GM21360 (cell line): ENCODE data around the gene DCP2.
A peak's percentile ranks its signal among the peaks of the same experiment; 100 is the strongest.
"Not testable (repeated sequence)": the region's sequence is repeated elsewhere in the genome, so short reads cannot be mapped to it uniquely, and the experiment has no call there.

ENCODE experiments used
- ATAC-seq: cut with Tn5 transposase; IDR thresholded peaks from one replicate; pipeline ENCODE4 v1.9.1; 2021; ENCODE audit warnings: mild to moderate bottlenecking, moderate library complexity; ENCODE audit not compliant: unreplicated experiment

The DCP2 gene

DNA sequence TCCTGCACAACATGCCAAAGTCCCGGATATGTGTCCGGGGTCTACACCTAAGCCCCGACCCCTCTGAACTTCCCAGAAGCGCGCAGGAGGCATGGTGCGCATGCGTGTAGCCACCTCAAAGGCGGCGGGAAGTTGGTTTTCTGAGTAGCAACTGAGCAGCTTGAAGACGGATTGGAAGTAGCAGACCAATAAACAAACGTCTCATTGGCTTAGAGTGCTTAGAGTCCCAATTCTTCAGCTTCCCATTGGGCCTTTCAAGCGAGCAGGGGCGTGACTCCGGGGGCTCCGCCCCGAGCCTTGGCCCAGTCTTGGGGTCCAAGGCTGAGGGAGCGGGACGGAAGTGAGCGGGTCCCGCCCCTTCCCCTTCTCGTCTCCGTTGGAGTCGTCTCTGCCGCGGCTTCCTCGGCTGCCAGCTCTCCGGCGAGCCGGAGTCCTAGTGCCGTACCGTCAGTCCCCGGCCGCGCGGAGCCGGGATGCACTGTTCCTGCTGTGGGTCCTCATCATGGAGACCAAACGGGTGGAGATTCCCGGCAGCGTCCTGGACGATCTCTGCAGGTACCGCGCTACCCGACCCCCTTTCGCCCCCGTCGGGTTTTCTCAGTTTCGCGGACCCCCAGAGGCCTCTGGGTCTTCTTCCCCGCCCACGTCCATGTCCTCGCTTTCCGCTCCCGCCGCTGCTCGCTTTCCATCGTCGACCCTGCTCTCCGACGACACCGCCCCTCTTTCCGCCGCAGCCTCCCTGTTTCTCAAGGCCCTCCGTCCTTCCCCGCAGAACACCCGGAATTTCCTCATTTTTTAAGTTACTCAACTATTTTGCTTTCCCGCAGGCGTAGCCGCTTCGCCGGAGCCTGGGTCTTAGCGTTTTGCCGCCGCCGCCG, at the start of gene DCP2:
Gene DCP2, plus strand, starts transcription at position 367 of the 878 bp plus-strand sequence. Its CDS starts 136 bp downstream, at position 503.
- ATAC-seq, result peak; percentile 97

DNA sequence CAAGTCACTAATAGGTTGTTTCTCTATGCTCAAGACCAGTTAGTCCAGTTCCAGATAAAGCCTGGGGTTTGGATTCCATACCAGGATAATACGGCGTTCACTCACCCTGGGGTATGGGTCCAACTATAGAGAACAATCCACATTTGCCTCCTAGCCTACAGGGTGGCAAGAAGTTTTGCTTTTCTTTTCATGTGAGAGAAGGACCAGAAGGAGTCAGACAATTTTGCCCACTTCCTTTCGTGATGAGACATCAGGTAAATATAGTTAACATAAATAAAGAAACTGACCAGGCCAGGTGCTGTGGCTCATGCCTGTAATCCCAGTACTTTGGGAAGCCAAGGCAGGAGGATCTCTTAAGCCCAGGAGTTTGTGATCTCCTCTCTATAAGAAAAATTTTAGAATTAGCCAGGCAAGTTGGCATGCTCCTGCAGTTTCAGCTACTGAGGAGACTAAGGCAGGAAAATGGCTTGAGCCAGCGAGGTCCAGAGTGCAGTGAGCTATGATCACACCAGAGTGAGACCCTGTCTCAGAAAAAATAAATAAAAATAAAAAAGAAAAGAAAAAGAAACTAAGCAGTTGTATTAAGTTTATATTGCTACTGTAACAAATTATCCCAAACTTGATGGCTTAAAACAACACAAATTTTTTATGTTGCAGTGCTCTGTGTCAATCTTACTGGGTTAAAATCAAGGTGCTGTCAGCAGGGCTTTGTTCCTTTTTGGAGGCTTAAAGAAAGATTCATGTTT, 47.1 kb upstream of the DCP2 start:
- ATAC-seq, result peak; percentile 56

DNA sequence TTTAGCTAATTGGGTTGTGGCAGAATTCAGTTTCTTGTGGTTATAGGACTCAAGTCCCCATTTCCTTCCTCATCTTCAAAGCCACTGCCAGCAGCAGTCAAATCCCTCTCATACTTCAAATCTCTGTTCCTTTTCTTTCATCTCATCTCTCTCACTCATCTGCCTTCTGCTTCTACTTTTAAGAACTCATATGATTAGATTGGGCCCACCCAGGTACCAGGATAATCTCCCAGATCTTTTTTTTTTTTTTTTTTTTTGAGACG, 46.6 kb upstream of the DCP2 start:
- peak; percentile 57 for ATAC-seq

DNA sequence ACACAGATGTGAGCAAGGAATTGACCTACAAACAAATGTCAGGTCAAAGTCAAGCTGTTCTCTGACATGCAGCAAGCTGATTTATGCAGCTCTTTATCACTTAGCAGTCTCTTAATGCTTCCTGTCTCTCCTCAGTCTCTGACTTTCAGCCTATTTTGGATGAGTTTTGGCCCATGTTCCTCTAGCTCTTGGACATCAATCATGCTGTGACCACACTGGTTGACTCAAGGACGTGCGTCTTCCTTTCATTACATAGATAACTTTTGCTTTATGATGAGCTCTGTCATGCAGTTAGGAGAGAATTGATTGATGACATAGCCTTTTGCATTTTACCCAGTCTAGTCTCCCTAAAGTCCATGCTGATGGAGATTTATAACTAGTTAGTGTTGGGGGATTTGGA, 45.1 kb upstream of the DCP2 start:
- ATAC-seq, result no peak

DNA sequence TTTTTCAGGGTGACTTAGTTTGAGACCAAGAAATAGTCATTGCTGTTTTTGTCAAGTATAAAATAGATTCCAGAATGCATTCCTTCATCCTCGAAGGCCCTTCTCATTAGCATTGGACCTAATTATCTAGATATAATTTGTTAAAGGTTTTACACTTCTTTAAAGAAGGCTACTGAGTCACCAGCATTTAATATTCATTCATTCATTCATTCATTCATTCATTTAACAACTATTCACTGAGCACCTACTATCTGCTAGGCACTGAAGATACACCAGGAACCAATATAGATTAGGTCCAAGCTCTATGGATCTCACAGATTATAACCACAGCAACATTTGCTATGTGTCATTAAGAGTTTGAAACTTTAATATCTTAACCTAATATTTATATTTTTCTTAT, 43.5 kb upstream of the DCP2 start:
- ATAC-seq, result no peak

DNA sequence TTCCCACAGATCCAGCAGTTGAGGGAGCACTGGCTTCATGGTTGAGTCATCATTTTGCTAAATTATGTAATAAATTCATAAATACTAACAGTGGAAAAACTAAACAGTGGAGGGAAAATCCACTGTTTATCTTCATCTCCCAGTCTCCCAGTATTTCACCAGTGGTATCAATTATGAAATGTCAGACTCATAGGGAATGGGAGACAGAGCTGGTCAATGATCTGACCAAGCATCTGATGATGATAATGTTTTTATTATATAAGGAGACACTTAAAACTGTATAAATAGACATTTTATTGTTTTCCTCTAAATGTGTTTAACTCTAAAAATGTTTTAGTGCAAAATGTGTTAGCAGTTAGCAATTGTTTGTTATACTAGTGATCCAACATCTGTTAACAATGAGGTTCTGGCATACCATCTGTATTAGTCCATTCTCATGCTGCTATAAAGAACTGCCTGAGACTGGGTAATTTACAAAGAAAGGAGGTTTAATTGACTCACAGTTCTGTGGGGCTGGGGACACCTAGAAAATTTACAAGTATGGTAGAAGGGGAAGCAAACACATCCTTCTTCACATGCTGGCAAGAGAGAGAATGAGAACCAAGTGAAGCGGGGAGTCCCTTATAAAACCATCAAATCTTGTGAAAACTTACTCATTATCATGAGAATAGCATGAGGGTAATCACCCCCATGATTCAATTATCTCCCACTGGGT, 42.8 kb upstream of the DCP2 start:
- no peak for ATAC-seq

DNA sequence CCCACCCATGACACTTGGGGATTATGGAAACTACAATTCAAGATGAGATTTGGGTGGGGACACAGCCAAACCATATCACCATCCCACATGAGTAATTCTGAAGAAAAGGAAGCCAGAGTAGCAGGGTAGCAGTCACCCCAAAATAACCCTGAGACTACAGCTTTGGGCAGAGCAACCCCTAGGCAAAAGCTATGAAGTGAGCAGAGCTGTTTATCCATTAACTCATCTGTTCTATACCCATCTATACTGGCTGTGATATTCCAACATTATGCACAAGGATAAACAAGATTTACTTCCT, 42.3 kb upstream of the DCP2 start:
- ATAC-seq, result no peak

DNA sequence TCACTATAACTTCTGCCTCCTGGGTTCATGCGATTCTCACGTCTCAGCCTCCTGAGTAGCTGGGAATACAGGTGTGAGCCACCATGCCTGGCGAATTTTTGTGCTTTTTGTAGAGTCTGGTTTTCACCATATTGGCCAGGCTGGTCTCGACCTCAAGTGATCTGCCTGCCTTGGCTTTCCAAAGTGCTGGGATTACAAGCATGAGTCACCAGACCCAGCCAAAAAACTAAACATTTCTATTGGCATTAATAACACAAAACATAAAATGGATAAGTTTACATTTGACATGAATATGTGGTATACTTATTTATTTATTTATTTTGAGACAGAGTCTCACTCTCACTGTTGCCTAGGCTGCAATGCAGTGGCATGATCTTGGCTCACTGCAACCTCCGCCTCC, 40.9 kb upstream of the DCP2 start:
- no peak for ATAC-seq

DNA sequence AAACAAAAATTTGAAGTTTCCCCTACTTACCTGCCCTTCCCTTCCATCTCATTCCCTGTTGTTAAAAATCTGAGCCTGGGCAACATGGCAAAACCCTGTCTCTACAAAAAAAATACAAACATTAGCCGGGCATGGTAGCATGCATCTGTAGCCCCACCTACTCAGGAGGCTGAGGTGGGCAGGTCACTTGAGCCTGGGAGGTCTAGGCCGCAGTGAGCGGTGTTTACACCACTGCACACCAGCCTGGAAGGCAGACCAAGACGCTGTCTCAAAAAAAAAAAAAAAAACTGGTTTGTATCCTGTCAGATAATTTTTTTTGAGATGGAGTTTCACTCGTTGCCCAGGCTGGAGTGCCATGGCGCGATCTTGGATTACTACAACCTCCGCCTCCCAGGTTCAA, 38.3 kb upstream of the DCP2 start:
- ATAC-seq, result no peak

DNA sequence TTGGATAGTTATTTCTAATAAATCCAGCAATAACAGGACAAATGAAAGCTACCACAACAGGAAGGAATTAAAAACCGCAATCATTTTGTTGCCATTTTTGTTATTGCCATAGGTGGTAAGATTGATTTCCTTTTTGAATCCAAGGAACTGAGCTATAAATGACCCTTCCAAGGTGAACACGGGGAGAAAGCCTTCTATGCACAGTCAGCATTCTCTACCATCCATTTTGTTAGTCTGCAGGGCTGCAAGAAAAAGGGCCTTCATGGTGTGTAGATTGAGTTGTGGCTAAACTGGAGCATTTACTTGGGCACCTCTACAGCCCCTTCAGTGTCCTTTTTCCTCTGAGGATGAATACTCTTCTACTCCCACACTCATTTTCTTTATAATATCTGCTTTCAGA, 35.9 kb upstream of the DCP2 start:
- no peak for ATAC-seq

DNA sequence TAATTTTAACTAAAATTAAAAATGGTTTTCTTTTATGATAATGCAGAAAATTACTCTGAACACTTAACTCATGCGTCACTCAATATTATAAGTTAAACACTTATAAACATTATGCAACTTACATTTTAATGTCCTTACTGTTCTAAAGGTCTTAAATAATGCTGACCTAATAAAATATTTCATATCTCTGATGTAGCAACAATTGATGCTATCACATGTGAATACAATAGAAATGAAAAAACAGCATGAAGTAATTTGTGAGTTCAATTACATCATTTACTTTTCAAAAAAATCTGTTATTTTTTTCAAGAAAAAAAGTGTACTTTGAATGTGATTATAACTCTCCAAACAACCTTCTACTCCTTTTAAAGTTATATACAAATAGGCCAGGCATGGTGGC, 28.1 kb upstream of the DCP2 start:
- no peak for ATAC-seq

DNA sequence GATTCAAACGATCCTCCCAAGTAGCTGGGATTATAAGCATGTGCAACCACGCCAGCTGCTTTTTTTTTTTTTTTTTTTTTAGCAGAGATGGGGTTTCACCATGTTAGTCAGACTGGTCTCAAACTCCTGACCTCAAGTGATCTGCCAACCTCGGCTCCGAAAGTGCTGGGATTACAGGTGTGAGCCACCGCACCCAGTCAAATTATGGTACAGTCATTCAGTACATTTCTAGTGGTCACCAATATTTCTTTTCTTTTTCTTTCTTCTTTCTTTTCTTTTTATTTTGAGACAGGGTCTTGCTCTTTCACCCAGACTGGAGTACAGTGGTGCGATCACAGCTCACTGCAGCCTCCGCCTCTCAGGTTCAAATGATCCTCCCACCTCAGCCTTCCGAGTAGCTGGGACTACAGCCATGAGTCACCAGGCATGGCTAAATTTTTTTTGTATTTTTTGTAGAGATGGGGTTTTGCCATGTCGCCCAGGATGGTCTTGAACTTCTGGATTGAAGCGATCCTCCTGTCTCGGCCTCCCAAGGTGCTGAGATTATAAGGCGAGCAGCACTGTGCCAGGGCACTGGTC, 25.4 kb upstream of the DCP2 start:
- ATAC-seq, result no peak

DNA sequence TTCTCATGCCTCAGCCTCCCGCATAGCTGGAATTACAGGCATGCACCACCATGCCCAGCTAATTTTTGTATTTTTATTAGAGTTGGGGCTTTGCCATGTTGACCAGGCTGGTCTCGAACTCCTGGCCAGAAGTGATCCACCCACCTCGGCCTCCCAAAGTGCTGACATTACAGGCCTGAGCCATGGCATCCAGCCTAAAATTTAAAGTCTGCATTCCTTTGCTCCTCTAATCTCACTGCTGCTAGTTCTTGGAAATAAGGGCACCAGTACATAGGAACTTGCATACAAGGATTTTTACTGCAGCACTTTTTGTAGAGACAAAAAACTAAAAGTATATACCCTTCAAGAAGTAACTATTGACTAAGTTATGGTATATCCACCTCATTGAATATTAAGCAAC, 20.0 kb upstream of the DCP2 start:
- no peak for ATAC-seq

DNA sequence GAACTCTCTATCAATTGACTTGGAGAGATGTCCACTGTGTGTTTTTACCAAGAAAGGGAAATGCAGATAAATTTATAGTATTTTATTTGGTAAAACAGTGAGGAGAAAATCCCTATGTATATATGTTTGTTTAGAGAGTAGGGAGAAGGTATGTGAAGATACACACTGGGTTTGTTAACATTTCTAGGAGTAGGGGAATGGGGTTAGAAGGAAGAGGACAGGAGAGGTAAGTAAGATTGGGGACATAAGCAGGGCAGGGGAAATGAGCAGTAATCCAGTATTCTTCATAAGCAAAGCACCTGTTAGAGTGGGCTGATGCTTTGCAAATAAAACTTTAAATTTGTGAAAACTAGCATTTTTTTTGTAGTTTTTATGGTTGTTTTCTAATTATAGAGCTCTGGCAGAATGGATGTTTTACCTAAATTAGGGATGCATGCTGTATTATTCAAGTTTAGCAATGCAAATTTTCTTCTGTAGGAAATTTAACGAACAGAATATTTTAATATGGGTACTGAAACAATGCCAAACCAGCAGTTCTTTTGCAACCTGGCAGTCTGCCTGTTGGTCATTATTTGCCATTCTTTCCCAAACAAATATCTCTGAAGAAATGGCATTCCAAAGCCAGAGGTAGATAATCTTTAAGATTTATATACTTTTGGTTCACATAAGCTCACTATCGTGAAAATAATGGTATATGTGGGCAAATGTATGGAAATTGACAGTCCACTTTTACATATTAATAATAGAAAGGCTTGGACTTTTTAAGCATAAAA, 19.4 kb upstream of the DCP2 start:
- ATAC-seq, result no peak

DNA sequence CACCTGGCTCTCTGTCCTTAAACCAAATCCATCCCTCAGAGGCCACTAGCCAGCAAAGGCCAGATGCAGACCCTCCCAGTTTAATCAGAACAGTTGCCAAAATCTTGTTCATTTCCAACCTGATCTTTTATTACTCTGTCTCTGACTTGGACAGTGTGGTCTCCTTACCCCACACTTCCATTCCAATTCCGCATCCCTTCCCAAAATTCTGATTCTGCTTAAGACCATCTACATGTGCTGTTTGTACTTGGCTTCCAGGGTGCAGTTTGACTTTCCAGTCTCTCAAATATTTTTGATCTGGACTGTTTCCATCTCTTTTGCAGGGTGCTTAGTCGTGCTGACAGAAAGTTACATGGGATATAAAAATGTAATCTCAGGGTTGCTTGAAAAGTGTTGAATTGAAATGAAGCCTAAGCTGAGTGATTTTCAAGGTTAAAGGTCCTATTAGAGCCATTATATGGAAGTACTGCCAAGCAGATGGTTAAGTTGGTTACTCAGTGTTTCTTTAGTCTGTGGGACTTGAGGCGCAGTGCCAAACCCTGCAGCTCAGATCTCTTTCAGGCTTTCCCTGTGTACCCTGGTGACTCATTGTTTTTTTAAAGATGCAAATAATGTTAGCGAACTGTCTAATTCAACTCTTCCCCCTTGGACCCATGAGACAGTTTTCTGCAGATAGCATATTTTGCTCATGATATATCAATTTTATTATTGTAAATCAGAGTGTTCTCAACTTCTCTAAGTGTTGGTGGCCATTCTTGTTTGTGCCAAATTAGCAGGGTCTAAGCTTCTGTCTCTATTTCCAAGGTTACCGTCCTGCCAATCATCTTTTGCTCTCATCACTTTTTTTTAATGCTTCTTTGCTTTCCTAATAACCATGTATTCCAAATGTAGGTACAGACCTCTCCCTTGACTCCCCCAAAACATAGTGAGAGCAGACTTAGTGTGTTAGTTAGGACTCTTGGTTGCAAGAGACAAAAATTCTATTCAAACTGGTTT, 18.2 kb upstream of the DCP2 start:
- peak; percentile 83 for ATAC-seq

DNA sequence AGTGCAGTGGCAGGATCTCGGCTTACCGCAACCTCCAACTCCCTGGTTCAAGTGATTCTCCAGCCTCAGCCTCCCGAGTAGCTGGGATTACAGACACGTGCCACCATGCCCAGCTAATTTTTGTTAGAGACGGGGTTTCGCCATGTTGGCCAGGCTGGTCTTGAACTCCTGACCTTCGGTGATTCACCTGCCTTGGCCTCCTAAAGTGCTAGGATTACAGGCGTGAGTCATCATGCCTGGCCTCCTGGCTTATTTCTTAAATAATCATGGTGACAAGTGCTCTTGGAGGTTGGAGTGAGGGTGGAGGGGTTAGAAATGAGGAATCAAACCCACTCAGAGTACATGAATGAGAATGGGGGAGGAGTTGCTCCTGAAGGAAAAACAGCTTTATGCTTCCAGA, 16.7 kb upstream of the DCP2 start:
- ATAC-seq, result not testable (repeated sequence)

DNA sequence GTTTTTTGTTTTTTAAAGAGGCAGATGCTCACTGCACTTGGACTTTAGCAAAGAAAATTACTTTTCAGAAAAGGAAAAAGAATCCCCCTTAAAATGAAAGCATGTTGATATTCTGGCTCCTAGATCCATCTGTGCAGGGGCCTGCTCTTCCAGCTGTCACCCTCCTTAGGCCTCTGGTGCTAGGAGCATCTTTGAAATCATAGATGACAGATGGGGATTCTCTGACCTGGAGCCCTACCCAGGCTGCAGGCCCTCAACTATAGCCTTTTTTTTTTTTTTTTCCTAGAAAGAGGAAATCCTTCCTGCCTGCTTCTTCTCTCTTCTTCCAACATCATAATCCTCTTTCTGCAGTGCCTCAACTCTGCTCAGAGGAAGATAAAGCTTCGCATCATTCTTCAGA, 16.3 kb upstream of the DCP2 start:
- no peak for ATAC-seq

DNA sequence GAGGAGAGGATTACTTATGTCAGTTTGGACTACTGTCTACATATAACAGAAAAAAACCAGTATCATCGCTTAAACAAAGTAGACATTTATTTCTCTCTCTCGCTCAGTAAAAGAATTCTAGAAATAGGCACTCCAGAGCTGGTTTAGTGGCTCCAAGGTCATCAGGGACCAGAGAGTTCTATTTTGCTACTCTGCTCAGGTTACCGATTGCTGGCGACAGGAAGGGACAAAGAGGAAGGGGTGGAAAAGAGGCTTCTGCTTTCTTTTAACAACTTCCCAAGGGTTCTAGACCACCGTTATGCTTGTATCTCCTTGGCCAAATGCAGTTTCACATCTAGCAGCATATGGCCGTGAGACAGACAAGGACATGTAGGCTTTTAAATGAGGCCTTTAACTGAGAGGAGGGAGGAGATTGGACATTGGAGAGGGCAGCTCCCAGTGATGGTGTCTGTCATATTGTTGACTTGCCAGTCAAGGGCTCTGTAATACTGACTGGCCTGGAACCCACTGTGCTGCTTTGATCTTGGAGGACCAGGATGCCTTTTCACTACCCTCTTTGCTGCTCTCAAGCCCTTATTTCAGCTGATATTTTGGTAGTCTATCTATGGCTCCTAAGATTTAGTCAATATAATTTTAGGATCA, 15.6 kb upstream of the DCP2 start:
- no peak for ATAC-seq

DNA sequence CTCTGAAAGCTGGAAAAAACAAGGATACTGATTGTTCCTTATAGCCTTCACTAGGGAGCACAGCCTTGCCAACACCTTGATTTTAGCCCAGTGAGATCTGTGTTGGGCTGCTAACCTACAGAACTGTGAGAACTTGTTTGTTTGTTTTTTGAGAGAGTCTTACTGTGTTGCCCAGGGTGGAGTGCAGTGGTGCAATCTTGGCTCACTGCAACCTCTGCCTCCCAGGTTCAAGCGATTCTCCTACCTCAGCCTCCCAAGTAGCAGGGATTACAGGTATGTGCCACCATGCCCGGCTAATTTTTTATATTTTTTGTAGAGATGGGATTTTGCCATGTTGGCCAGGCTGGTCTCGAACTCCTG, 13.2 kb upstream of the DCP2 start:
- not testable (repeated sequence) for ATAC-seq
